ENCODE measurements around the gene TMEM178B. TPM values are rescaled to one million over a fixed set of nuclear protein-coding genes. Genes with fewer than 3 reads are reported as not detected.
"Not testable (repeated sequence)": the region's sequence is repeated elsewhere in the genome, so short reads cannot be mapped to it uniquely, and the experiment has no call there.

TMEM178B gene
- total RNA-seq, 1 experiment from 2014 or later = not detected

DNA sequence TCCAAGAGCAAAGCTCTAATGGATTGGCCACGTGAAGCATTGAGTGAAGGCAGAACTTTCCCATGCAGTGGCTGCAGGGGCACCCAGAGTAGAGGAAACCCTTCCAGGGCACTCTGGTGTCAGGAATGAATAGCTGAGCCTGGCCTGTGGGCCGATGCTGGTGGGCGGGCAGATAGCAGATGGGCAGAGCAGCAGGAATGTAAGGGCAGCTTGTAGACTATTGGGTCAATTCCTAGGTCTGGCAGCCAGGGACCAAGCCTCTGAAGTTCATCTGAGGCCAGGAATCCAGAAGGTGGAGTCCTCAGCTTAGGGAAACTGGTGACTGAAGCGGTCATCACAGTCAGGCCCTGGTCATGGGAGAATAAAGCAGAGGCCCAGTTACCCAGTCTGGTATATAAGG lies 115.4 kb downstream of the TMEM178B start:
- Mint-ChIP-seq H3K36me3 (ENCODE audit: insufficient read depth, unreplicated experiment) (no peaks in the 10 kb centered on the region), H3K4me3 (ENCODE audit: unreplicated experiment) (no peak overlapping the region), H3K27me3 (ENCODE audit: insufficient read depth, unreplicated experiment) (no peaks in the 10 kb centered on the region), H3K27ac (ENCODE audit: low read depth, unreplicated experiment) (no peak overlapping the region), H3K9me3 (ENCODE audit: unreplicated experiment) (no peaks in the 10 kb centered on the region), H3K4me1 (ENCODE audit: insufficient read depth, unreplicated experiment) (no peaks in the 10 kb centered on the region)
- TF ChIP-seq, protein P1, sequence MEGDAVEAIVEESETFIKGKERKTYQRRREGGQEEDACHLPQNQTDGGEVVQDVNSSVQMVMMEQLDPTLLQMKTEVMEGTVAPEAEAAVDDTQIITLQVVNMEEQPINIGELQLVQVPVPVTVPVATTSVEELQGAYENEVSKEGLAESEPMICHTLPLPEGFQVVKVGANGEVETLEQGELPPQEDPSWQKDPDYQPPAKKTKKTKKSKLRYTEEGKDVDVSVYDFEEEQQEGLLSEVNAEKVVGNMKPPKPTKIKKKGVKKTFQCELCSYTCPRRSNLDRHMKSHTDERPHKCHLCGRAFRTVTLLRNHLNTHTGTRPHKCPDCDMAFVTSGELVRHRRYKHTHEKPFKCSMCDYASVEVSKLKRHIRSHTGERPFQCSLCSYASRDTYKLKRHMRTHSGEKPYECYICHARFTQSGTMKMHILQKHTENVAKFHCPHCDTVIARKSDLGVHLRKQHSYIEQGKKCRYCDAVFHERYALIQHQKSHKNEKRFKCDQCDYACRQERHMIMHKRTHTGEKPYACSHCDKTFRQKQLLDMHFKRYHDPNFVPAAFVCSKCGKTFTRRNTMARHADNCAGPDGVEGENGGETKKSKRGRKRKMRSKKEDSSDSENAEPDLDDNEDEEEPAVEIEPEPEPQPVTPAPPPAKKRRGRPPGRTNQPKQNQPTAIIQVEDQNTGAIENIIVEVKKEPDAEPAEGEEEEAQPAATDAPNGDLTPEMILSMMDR (IDR thresholded peaks at IDR 0.05; ENCODE audit: unreplicated experiment) = no peak
- BruUV-seq (replicated peaks) = no TSS peak
- intact Hi-C loops (cut with micrococcal nuclease) = no loop called here
- CTCF ChIA-PET = interaction anchor here (0.5 to 0.7 kb wide), 3 partner anchors 14 to 169 kb away, joined by 3 read pairs; no protein-coding TSS in a partner anchor
- DNase-seq (ENCODE audit: unreplicated experiment) = no peak
- POLR2A ChIA-PET = no interaction called here

DNA sequence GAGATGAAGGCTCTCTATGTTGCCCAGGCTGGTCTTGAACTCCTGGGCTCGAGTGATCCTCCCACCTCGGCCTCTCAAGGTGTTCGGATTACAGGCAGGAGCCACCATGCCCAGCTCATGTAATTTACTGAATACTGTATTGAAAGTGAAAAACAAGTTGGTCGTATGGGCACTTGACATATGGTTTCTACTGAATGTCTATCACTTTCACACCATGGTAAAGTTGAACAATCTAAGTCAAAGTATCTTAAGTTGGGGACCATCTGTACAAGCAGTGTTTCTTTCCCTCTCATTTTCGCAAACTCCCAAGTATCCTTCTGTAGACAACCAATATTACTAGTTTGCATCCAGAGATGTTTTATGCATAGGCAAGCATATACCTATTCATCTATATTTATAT lies 116.6 kb downstream of the TMEM178B start:
- intact Hi-C loops (cut with micrococcal nuclease) = no loop called here
- CTCF ChIA-PET = interaction anchor here (0.6 kb wide), 1 partner anchor 189 kb away, joined by 6 read pairs; no protein-coding TSS in a partner anchor
- TF ChIP-seq, protein P1 (IDR thresholded peaks at IDR 0.05; ENCODE audit: unreplicated experiment) = no peak
- POLR2A ChIA-PET = no interaction called here
- no peak overlapping the region for H3K4me3 Mint-ChIP-seq (ENCODE audit: unreplicated experiment)
- H3K4me1 Mint-ChIP-seq (ENCODE audit: insufficient read depth, unreplicated experiment) = no peaks in the 10 kb centered on the region
- no peaks in the 10 kb centered on the region for H3K9me3 Mint-ChIP-seq (ENCODE audit: unreplicated experiment)
- no peak overlapping the region for H3K27ac Mint-ChIP-seq (ENCODE audit: low read depth, unreplicated experiment)
- H3K27me3 Mint-ChIP-seq (ENCODE audit: insufficient read depth, unreplicated experiment) = no peaks in the 10 kb centered on the region
- H3K36me3 Mint-ChIP-seq (ENCODE audit: insufficient read depth, unreplicated experiment) = no peaks in the 10 kb centered on the region
- BruUV-seq (replicated peaks) = no TSS peak
- DNase-seq (ENCODE audit: unreplicated experiment) = no peak

DNA sequence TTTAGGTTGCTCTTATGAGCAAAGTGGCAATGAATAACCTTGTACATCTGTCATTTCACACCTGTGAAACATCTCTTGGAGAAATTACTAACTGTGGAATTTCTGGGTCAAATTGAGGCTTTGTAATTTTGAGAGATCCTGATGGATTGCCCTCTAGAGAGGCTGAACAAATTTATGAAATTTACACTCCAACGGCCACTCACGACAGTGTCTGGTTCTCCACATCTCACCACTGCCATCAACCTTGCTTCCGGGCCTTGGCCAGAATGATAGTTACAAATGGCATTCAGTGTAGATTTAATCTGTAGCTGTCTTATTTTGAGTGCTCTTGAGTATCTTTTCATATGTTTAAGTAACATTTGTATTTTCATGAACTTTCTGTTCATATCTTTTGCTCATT lies 117.4 kb downstream of the TMEM178B start:
- TF ChIP-seq, protein P1 (IDR thresholded peaks at IDR 0.05; ENCODE audit: unreplicated experiment) = no peak
- DNase-seq (ENCODE audit: unreplicated experiment) = no peak
- ChIA-PET POLR2A (no interaction called here), CTCF (no interaction called here)
- Mint-ChIP-seq H3K4me1 (ENCODE audit: insufficient read depth, unreplicated experiment) (no peaks in the 10 kb centered on the region), H3K27ac (ENCODE audit: low read depth, unreplicated experiment) (no peak overlapping the region), H3K36me3 (ENCODE audit: insufficient read depth, unreplicated experiment) (no peaks in the 10 kb centered on the region), H3K27me3 (ENCODE audit: insufficient read depth, unreplicated experiment) (no peaks in the 10 kb centered on the region), H3K9me3 (ENCODE audit: unreplicated experiment) (no peaks in the 10 kb centered on the region), H3K4me3 (ENCODE audit: unreplicated experiment) (no peak overlapping the region)
- intact Hi-C loops (cut with micrococcal nuclease) = no loop called here
- no TSS peak for BruUV-seq (replicated peaks)

DNA sequence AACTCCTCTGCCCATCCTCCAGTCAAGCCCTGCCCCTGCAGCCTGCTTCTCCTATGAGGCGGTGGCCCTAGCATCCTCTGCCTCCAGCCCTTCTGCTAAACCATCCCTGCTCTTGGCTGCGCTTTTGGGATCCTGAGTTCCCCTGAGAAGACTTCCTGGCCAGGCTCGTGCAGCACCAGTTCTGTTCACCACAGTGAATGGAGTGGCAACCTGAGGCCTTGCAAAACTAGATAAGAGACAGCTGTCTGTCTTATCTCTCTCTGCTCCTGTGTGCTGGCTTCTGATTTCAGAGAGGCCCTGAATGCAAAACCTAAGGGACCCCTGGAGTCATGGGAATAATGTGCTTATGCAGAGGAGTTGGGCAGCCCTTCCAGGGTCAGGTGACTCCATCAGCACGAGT lies 119.2 kb downstream of the TMEM178B start:
- ChIA-PET POLR2A (no interaction called here), CTCF (no interaction called here)
- H3K27ac Mint-ChIP-seq (ENCODE audit: low read depth, unreplicated experiment) = no peak overlapping the region
- H3K27me3 Mint-ChIP-seq (ENCODE audit: insufficient read depth, unreplicated experiment) = no peaks in the 10 kb centered on the region
- TF ChIP-seq, protein P1 (IDR thresholded peaks at IDR 0.05; ENCODE audit: unreplicated experiment) = no peak
- H3K4me3 Mint-ChIP-seq (ENCODE audit: unreplicated experiment) = no peak overlapping the region
- intact Hi-C loops (cut with micrococcal nuclease) = no loop called here
- H3K4me1 Mint-ChIP-seq (ENCODE audit: insufficient read depth, unreplicated experiment) = no peaks in the 10 kb centered on the region
- no peak for DNase-seq (ENCODE audit: unreplicated experiment)
- H3K36me3 Mint-ChIP-seq (ENCODE audit: insufficient read depth, unreplicated experiment) = no peaks in the 10 kb centered on the region
- BruUV-seq (replicated peaks) = no TSS peak
- H3K9me3 Mint-ChIP-seq (ENCODE audit: unreplicated experiment) = peaks cover 11% of the 10 kb centered on the region

DNA sequence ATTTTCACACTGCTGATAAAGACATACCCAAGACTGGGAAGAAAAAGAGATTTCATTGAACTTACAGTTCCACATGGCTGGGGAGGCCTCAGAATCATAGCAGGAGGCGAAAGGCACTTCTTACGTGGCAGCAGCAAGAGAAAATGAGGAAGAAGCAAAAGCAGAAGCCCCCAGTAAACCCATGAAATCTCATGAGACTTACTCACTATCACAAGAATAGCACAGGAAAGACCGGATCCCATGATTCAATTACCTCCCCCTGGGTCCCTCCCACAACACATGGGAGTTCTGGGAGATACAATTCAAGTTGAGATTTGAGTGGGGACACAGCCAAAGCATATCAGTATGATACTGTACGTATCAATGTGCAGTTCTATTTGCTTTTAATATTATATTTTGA lies 121.9 kb downstream of the TMEM178B start:
- peaks cover 24% of the 10 kb centered on the region for H3K9me3 Mint-ChIP-seq (ENCODE audit: unreplicated experiment)
- intact Hi-C loops (cut with micrococcal nuclease); H3K4me1 Mint-ChIP-seq (ENCODE audit: insufficient read depth, unreplicated experiment); DNase-seq (ENCODE audit: unreplicated experiment); H3K27me3 Mint-ChIP-seq (ENCODE audit: insufficient read depth, unreplicated experiment); H3K27ac Mint-ChIP-seq (ENCODE audit: low read depth, unreplicated experiment); POLR2A ChIA-PET; H3K4me3 Mint-ChIP-seq (ENCODE audit: unreplicated experiment); H3K36me3 Mint-ChIP-seq (ENCODE audit: insufficient read depth, unreplicated experiment); BruUV-seq (replicated peaks); CTCF ChIA-PET: not testable (repeated sequence)
